Upper lobe of left lung (tissue), 4 donors: ENCODE data around the gene SMIM44.

Source experiments
- CTCF ChIP-seq, 6 experiments: fragments of 450-650 bp in 4 of 6; fragments of 200-600 bp in 2 of 6; sonication (generic) in 2 of 6; IDR thresholded peaks; one replicate each; pipeline ENCODE4 v1.5.1; 2016 to 2019; ENCODE audit warnings: antibody characterized with exemption in 6 of 6
- POLR2AphosphoS5 ChIP-seq, 2 donors: sonication (generic); formaldehyde crosslinking; IDR thresholded peaks; one replicate each; pipeline ENCODE4 v1.5.1; 2017; ENCODE audit warnings: antibody characterized with exemption in 2 of 2

- TF ChIP-seq POLR2AphosphoS5 (IDR thresholded peaks at IDR 0.05) = no peak
- no peak for TF ChIP-seq CTCF (IDR thresholded peaks at IDR 0.05)
Measured at GRCh38 chr19:3522421-3523360, 39.5 kb upstream of the SMIM44 start.
